RPMI7951 (cell line): Measurements from ENCODE around the gene RPS16. TPM values are rescaled to one million over a fixed set of nuclear protein-coding genes. Genes with fewer than 3 reads are reported as not detected.

Experiments used
- DNase-seq: peaks from one replicate; pipeline ENCODE4 v3.0.0-alpha.2; 2012; ENCODE audit warnings: low read depth
- total RNA-seq: library from RNA; depleted of rRNA; stranded (reverse); fragments of >200 nt; shearing (Covaris generic); gene quantifications from 2 replicates; pipeline ENCODE4 v1.2.3, GENCODE V29; 2014

Gene RPS16
- total RNA-seq, 1 experiment from 2014 or later: 123 TPM

DNA sequence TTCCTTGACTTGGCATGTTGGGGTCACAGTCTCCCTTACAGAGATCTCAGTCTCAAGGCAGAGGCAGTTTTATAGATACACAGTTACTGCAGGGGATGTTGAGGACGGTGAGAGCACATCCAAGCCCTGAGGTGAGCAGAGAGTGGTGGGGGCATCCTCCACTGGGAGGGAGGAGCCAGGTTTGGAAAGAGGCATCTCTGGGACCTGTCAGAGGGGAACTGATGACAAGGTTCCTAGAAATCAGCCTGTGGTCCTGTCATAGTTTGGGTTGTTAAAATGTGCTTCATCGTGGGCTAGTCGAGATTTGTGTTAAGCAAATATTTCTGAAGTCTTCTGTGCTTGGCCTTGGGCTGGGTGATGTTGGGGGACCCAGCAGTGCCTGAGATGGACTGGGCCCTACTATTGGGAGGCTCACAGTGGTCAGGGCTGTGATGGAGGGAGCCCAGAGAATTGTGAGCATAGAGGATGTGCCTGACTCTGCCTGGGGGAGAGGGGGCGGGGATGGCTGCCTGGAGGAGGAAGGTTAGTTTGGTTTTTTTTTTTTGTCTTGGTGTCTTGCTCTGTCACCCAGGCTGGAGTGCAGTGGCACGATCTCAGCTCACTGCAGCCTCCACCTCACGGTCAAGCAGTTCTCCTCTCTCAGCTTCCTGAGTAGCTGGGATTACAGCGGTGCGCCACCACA is 13.5 kb upstream of the RPS16 start:
- no peak for DNase-seq

DNA sequence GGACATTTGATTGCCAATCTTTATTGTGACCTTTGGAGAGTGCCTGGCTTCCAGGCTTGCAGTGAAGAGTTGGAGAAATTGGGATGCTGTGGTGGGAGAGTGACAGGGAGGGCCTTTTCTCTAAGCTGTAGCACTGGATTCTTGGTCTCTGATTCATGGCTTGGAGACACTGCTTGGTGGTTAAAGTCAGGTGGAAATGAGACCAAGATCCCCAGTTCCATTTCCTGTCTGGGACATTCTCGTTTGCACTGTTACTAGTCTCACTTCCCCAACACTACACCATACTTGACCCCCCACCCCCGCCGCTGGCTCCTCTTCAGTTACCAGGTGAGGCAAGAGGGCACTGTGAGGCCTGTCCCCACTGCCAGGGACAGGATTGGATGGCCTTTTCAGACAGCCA is 12.5 kb upstream of the RPS16 start:
- DNase-seq: peak; percentile 55

DNA sequence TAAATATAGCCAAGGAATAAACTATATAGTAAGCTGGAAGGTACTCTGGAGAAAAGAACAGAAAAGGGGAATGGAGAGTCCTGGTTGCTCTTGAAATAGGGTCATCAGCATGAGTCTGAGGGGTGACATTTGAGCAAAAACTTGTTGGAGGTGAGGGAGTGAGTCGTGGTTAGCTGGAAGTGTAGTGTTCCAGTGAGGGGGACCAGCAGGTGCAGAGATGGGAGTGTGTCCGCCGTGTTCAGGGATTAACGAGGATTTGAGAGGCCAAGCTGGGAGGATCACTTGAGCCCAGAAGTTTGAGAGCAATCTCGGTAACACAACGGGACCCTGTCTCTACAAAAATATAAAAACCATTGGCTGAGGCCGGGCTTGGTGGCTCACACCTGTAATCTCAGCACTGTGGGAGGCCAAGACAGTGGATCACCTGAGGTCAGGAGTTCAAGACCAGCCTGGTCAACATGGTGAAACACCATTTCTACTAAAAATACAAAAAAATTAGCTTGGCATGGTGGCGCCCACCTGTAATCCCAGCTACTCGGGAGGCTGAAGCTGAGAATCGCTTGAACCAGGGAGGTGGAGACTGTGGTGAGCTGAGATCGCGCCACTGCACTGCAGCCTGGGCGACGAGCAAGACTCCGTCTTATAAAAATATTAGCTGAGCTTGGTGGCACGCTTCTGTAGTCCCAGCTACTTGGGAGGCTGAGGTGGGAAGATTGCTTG is 10.8 kb upstream of the RPS16 start:
- DNase-seq: no peak

DNA sequence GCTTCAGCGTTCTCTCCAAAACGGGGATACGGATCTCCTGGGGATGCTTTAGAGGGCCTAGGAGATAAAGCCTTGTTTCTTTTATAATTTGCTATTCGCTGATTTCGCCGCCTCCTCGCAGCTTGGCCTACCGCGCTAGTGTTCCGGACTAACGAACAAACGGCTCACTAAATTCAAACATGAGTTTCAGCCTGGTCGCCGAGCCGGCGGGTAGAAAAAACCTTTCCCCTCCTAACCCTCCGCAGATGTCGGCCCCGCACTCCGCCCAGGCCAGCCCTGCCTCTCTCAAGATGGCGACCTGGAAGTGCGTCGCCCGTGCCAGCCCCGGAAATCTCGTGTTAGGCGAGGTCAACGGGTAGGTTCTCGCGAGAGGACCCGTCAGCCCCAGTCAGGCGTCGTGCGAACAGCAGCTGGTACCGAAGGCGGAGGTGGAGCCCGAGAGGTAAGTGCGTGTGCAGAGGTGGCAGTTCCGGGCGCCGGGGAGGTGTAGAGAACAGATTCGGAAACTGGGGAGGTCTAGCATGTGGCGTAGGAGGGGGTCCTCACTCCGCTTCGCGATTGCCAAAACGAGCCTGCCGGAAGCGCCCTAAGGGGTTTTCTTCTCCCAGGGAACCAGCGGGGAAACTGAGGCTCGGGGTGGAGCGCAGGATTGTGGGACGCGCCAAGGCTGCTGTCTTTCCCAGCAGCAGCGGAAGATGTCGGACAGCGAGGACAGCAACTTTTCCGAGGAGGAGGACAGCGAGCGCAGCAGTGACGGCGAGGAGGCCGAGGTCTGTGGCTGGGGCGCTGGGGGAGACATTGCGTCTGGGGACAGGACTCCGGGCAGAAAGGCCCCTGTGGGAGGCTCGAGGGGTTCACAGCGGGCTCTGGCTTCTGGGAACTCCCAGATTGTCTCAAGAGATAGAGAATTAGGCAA is 9.7 kb upstream of the RPS16 start, which contains the start of gene SUPT5H:
Gene SUPT5H (plus strand): TSS at position 387 of the 916 bp plus-strand sequence. CDS start 309 bp downstream, at position 696.
- peak; percentile 97 for DNase-seq

DNA sequence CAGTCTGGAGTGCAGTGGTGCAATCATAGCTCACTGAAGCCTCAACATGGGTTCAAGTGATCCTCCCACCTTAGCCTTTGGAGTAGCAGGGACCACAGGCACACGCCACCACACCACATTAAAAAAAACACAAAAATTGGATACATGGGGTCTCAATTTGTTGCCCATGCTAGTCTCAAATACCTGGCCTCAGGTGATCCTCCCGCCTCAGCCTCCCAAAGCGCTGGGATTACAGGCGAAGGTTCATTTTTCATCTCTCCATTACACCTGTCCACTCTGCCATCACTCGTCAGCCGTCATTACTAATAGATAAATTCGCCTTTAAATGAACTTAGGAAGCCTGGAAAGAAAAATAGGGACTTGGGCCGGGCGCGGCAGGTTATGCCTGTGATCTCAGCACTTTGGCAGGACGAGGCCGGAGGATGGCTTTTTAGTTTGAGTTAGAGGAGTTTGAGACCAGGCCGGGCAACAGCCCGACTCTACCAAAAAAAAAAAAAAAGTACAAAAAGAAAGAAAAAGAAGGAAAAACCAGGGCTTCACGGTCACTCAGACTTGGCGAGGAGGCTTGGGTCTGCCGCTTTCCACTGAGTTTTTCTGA is 8.9 kb upstream of the RPS16 start:
- peak; percentile 18 for DNase-seq

GRCh38 chr19:39438270-39438934 is 2.7 kb upstream of the RPS16 start:
- no peak for DNase-seq

DNA sequence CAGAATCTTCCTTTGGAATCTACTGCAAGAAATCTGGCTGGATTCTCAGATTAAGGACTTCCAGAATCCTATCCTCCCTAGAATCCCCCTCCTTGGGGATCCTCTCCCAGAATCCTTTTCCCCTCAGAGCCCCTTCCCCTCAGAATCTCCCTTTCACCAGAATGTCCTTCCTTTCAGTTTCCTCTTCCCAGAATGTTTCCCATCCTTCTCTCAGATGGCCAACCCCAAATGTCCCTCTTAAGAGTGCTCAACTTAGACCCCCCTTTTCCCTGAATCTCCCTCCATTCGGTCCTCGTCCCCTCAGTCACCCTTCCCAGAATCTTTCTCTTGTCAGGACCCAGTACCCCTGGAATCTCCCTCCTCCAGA is 584 bp upstream of the RPS16 start:
- no peak for DNase-seq

GRCh38 chr19:39434123-39435076 is 1.3 kb downstream of the RPS16 start:
- no peak for DNase-seq

- no peak for DNase-seq
Observed at GRCh38 chr19:39433480-39434079, 2.2 kb downstream of the RPS16 start.

DNA sequence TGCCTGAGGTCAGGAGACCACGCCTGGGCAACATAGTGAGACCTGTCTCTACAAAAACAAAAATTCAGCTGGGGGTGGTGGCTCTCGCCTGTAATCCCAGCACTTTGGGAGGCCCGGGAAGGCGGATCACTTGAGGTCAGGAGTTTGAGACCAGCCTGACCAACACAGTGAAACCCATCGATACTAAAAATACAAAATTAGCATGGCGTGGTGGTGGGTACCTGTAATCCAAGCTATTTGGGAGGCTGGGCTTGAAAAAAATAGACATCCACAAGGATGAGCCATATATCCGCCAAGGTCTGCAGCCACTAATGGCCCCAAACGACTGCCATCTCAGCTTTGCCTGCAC is 3.1 kb downstream of the RPS16 start:
- no peak for DNase-seq

GRCh38 chr19:39430675-39431593 is 4.8 kb downstream of the RPS16 start:
- DNase-seq: peak; percentile 95

DNA sequence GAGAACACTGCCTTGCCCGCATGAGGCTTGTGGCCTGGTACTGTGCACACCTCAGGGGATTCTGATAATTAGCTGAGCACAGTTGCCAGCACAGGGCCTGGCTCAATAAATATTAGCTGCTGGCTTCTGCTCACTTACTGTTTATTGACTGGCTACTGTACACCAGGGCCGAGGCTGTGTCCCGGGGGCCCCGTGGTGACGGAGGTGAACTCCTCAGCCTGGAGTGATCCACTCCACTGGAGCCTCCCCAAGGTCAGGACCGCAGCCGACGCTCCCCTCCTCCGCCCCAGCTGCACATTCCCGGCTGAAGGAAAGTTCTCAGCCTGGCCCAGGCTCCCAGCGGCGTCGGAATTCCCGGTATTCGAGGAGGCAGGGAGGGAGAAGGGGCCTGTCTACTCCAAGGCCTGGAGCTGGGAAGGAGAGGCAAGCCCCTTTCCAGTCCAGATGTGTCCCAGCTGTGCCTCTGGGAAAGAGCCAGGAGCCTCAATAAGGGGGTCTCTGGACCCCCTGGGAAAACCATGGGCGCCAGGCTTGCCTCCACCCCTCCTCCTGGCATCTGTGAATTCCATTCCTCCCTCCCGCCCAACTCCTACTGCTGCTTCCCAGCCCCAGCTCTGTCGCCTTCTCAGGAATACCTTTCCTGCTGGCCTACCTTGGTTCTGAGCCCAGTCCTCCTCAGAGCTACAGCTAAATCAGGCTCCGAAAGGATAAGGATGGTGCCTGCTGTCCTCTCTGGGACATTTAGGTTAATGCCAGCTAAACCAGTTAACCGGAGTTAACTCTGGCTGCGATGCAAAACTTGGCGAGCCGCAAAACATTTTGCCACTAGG is 7.3 kb downstream of the RPS16 start:
- DNase-seq: peak; percentile 69

DNA sequence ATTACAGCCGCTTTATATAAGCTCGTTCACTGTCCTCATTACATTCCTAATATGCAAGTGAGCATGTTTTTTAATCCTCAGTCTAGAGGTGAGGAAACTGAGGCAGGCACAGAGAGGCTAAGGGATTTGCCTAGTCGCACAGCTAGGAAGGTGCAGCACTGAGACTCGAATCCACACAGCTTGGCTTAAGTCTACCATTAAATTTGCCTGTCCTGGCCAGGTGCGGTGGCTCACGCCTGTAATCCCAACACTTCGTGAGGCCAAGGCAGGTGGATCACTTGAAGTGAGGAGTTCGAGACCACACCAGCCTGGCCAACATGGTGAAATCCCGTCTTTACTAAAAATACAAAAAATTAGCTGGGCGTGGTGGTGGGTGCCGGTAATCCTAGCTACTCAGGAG is 8.0 kb downstream of the RPS16 start:
- DNase-seq: no peak

GRCh38 chr19:39426170-39426569 is 9.6 kb downstream of the RPS16 start:
- DNase-seq: no peak

GRCh38 chr19:39425744-39426143 is 10.0 kb downstream of the RPS16 start:
- DNase-seq: no peak

DNA sequence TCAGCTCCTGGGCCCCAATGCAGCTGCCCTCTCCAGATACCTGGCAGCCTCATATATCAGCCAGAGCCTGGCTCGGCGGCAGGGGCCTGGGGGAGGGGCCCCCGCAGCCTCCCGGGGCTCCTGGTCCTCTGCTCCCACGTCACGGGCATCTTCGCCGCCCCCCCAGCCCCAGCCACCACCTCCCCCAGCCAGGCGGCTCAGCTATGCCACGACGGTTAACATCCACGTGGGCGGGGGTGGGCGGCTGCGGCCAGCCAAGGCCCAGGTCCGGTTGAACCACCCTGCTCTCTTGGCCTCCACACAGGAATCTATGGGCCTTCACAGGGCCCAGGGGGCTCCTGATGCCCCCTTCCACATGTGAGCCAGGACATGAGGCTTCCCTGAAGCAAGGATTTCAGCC is 10.8 kb downstream of the RPS16 start:
- no peak for DNase-seq

GRCh38 chr19:39423258-39424086 is 12.3 kb downstream of the RPS16 start:
- no peak for DNase-seq
